Measurements from ENCODE around the gene STX16. TPM values are rescaled to one million over a fixed set of nuclear protein-coding genes. Genes with fewer than 3 reads are reported as not detected.

STX16 gene
- total and polyA plus RNA-seq, 5 donors from 2014 or later, result 22.8 to 190 (median 27.0) TPM

GRCh38 chr20:58614366-58614765 is 36.7 kb upstream of the STX16 start:
- Histone ChIP-seq H3K36me3 (ENCODE audit: control insufficient read depth, insufficient read depth, low read length) (no peaks in the 10 kb centered on the region), H3K9me3 (ENCODE audit: control insufficient read depth in 2 of 2, low read length in 2 of 2) (no peaks in the 10 kb centered on the region), H3K27me3 (ENCODE audit: control insufficient read depth, insufficient read depth, low read length) (peaks cover 2% of the 10 kb centered on the region), H3K4me1 (ENCODE audit: control insufficient read depth, insufficient read depth, low read length, poor library complexity, severe bottlenecking) (no peaks in the 10 kb centered on the region), H3K4me3 (ENCODE audit: low read depth, low read length) (no peak overlapping the region), H3K27ac (ENCODE audit: insufficient read depth, low read length, poor library complexity, severe bottlenecking) (no peak overlapping the region)
- peaks cover 8% of the 10 kb centered on the region for H3K27me3 Mint-ChIP-seq
- no peak overlapping the region for H3K4me3 Mint-ChIP-seq
- ATAC-seq (ENCODE audit: low read depth in 2 of 2), result no peak
- H3K27ac Mint-ChIP-seq, result no peak overlapping the region
- peaks cover 0 to 2% (median 0%) of the 10 kb centered on the region in 7 donors for H3K9me3 Mint-ChIP-seq
- no peaks in the 10 kb centered on the region for H3K4me1 Mint-ChIP-seq
- H3K36me3 Mint-ChIP-seq, result no peaks in the 10 kb centered on the region
- no peak for DNase-seq

- Mint-ChIP-seq H3K4me3 (no peak overlapping the region), H3K27me3 (peaks cover 10% of the 10 kb centered on the region), H3K9me3 (peaks cover 0 to 2% (median 0%) of the 10 kb centered on the region in 7 donors), H3K4me1 (no peaks in the 10 kb centered on the region), H3K36me3 (no peaks in the 10 kb centered on the region), H3K27ac (no peak overlapping the region)
- Histone ChIP-seq H3K27me3 (ENCODE audit: control insufficient read depth, insufficient read depth, low read length) (peaks cover 2% of the 10 kb centered on the region), H3K36me3 (ENCODE audit: control insufficient read depth, insufficient read depth, low read length) (no peaks in the 10 kb centered on the region), H3K4me1 (ENCODE audit: control insufficient read depth, insufficient read depth, low read length, poor library complexity, severe bottlenecking) (no peaks in the 10 kb centered on the region), H3K4me3 (ENCODE audit: low read depth, low read length) (no peak overlapping the region), H3K9me3 (ENCODE audit: control insufficient read depth in 2 of 2, low read length in 2 of 2) (no peaks in the 10 kb centered on the region), H3K27ac (ENCODE audit: insufficient read depth, low read length, poor library complexity, severe bottlenecking) (no peak overlapping the region)
- DNase-seq (no peak), ATAC-seq (ENCODE audit: low read depth in 2 of 2) (no peak)
These were observed 35.9 kb upstream of the STX16 start for GRCh38 chr20:58614984-58615760.

- ATAC-seq (ENCODE audit: low read depth in 2 of 2) (no peak), DNase-seq (no peak)
- Histone ChIP-seq H3K4me1 (ENCODE audit: control insufficient read depth, insufficient read depth, low read length, poor library complexity, severe bottlenecking) (no peaks in the 10 kb centered on the region), H3K27me3 (ENCODE audit: control insufficient read depth, insufficient read depth, low read length) (peaks cover 2% of the 10 kb centered on the region), H3K36me3 (ENCODE audit: control insufficient read depth, insufficient read depth, low read length) (no peaks in the 10 kb centered on the region), H3K9me3 (ENCODE audit: control insufficient read depth in 2 of 2, low read length in 2 of 2) (no peaks in the 10 kb centered on the region), H3K27ac (ENCODE audit: insufficient read depth, low read length, poor library complexity, severe bottlenecking) (no peak overlapping the region), H3K4me3 (ENCODE audit: low read depth, low read length) (no peak overlapping the region)
- Mint-ChIP-seq H3K4me3 (no peak overlapping the region), H3K36me3 (no peaks in the 10 kb centered on the region), H3K27me3 (peaks cover 10% of the 10 kb centered on the region), H3K27ac (no peak overlapping the region), H3K9me3 (peaks cover 0 to 2% (median 0%) of the 10 kb centered on the region in 7 donors), H3K4me1 (no peaks in the 10 kb centered on the region)
These were observed 34.7 kb upstream of the STX16 start for GRCh38 chr20:58616411-58616810.

- H3K4me3 ChIP-seq (ENCODE audit: low read depth, low read length), result no peak overlapping the region
- ATAC-seq (ENCODE audit: low read depth in 2 of 2), result no peak
- DNase-seq, result no peak
- Mint-ChIP-seq H3K27ac (no peak overlapping the region), H3K9me3 (peaks cover 0 to 2% (median 0%) of the 10 kb centered on the region in 7 donors), H3K4me1 (no peaks in the 10 kb centered on the region), H3K36me3 (no peaks in the 10 kb centered on the region), H3K27me3 (peaks cover 10% of the 10 kb centered on the region), H3K4me3 (no peak overlapping the region)
- no peaks in the 10 kb centered on the region for H3K36me3 ChIP-seq (ENCODE audit: control insufficient read depth, insufficient read depth, low read length)
- no peak overlapping the region for H3K27ac ChIP-seq (ENCODE audit: insufficient read depth, low read length, poor library complexity, severe bottlenecking)
- no peaks in the 10 kb centered on the region for H3K4me1 ChIP-seq (ENCODE audit: control insufficient read depth, insufficient read depth, low read length, poor library complexity, severe bottlenecking)
- H3K27me3 ChIP-seq (ENCODE audit: control insufficient read depth, insufficient read depth, low read length), result peaks cover 2% of the 10 kb centered on the region
- H3K9me3 ChIP-seq (ENCODE audit: control insufficient read depth in 2 of 2, low read length in 2 of 2), result no peaks in the 10 kb centered on the region
These were observed 33.9 kb upstream of the STX16 start for GRCh38 chr20:58617158-58617557.

GRCh38 chr20:58618351-58619076 is 32.6 kb upstream of the STX16 start:
- no peaks in the 10 kb centered on the region for H3K36me3 ChIP-seq (ENCODE audit: control insufficient read depth, insufficient read depth, low read length)
- Mint-ChIP-seq H3K9me3 (peaks cover 0 to 2% (median 0%) of the 10 kb centered on the region in 7 donors), H3K36me3 (no peaks in the 10 kb centered on the region), H3K27me3 (peaks cover 10% of the 10 kb centered on the region), H3K4me1 (no peaks in the 10 kb centered on the region), H3K4me3 (no peak overlapping the region), H3K27ac (no peak overlapping the region)
- no peak overlapping the region for H3K4me3 ChIP-seq (ENCODE audit: low read depth, low read length)
- no peak for DNase-seq
- peaks cover 2% of the 10 kb centered on the region for H3K27me3 ChIP-seq (ENCODE audit: control insufficient read depth, insufficient read depth, low read length)
- no peaks in the 10 kb centered on the region for H3K4me1 ChIP-seq (ENCODE audit: control insufficient read depth, insufficient read depth, low read length, poor library complexity, severe bottlenecking)
- ATAC-seq (ENCODE audit: low read depth in 2 of 2), result no peak
- no peaks in the 10 kb centered on the region for H3K9me3 ChIP-seq (ENCODE audit: control insufficient read depth in 2 of 2, low read length in 2 of 2)
- no peak overlapping the region for H3K27ac ChIP-seq (ENCODE audit: insufficient read depth, low read length, poor library complexity, severe bottlenecking)

DNA sequence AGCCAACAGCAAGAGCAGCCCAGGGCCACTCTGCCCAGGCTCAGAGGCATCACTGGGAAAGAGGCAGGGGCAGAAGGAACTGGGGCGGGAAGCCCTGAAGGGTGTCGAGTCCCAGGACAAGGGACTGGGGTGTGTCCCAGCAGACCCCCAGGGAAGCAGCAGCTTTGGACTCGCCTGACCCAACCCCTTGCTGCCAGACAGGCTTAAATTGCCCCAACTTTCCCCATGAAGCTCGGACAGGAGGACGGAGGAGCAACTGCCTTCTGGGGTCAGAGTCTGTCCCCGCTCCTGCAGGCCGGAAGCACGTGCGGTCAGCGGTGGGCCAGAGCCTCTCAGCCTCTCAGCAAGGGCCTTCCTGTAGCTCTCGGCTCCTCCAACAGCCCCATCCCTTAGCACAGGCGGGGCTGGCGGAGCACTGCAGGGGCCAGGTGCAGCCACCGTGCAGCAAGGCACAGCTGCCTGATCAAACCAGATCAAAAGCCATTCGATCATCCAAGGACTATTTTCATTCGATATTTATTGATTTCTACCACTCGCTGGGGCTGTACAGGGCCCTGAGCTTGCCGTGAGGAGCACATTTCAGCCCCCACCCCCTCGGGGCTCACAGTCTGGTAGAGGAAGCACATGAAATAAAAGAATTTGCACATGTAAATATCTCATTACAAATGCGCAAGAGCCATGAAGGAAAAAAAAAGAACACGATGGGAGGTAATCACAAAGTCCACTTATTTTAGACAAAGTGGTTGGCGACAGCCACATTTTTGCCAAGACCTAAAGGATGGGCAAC is 31.8 kb upstream of the STX16 start:
- Histone ChIP-seq H3K4me3 (ENCODE audit: low read depth, low read length) (no peak overlapping the region), H3K4me1 (ENCODE audit: control insufficient read depth, insufficient read depth, low read length, poor library complexity, severe bottlenecking) (no peaks in the 10 kb centered on the region), H3K36me3 (ENCODE audit: control insufficient read depth, insufficient read depth, low read length) (no peaks in the 10 kb centered on the region), H3K9me3 (ENCODE audit: control insufficient read depth in 2 of 2, low read length in 2 of 2) (no peaks in the 10 kb centered on the region), H3K27ac (ENCODE audit: insufficient read depth, low read length, poor library complexity, severe bottlenecking) (no peak overlapping the region), H3K27me3 (ENCODE audit: control insufficient read depth, insufficient read depth, low read length) (peaks cover 2% of the 10 kb centered on the region)
- peaks cover 10% of the 10 kb centered on the region for H3K27me3 Mint-ChIP-seq
- H3K4me3 Mint-ChIP-seq, result no peak overlapping the region
- H3K9me3 Mint-ChIP-seq, result peaks cover 0 to 2% (median 0%) of the 10 kb centered on the region in 7 donors
- ATAC-seq (ENCODE audit: low read depth in 2 of 2) (no peak), DNase-seq (no peak)
- H3K4me1 Mint-ChIP-seq, result no peaks in the 10 kb centered on the region
- H3K27ac Mint-ChIP-seq, result no peak overlapping the region
- no peaks in the 10 kb centered on the region for H3K36me3 Mint-ChIP-seq

GRCh38 chr20:58619864-58620431 is 31.1 kb upstream of the STX16 start:
- Histone ChIP-seq H3K36me3 (ENCODE audit: control insufficient read depth, insufficient read depth, low read length) (no peaks in the 10 kb centered on the region), H3K4me1 (ENCODE audit: control insufficient read depth, insufficient read depth, low read length, poor library complexity, severe bottlenecking) (no peaks in the 10 kb centered on the region), H3K27ac (ENCODE audit: insufficient read depth, low read length, poor library complexity, severe bottlenecking) (no peak overlapping the region), H3K9me3 (ENCODE audit: control insufficient read depth in 2 of 2, low read length in 2 of 2) (no peaks in the 10 kb centered on the region), H3K27me3 (ENCODE audit: control insufficient read depth, insufficient read depth, low read length) (peaks cover 2% of the 10 kb centered on the region), H3K4me3 (ENCODE audit: low read depth, low read length) (no peak overlapping the region)
- no peaks in the 10 kb centered on the region for H3K4me1 Mint-ChIP-seq
- H3K27ac Mint-ChIP-seq, result no peak overlapping the region
- H3K27me3 Mint-ChIP-seq, result peaks cover 10% of the 10 kb centered on the region
- H3K36me3 Mint-ChIP-seq, result no peaks in the 10 kb centered on the region
- DNase-seq (no peak), ATAC-seq (ENCODE audit: low read depth in 2 of 2) (no peak)
- H3K4me3 Mint-ChIP-seq, result no peak overlapping the region
- peaks cover 0 to 2% (median 0%) of the 10 kb centered on the region in 7 donors for H3K9me3 Mint-ChIP-seq

Measured in CD4-positive, CD25-positive, alpha-beta regulatory T cell (primary cell).